ENCODE measurements around the gene PSEN2.

The PSEN2 gene

GRCh38 chr1:226884116-226884625 is 13.8 kb downstream of the PSEN2 start:
- DNase-seq (ENCODE audit: extremely low spot score, insufficient read length, low read depth) (no peak), FAIRE-seq (no peak)

GRCh38 chr1:226884966-226885820 is 14.8 kb downstream of the PSEN2 start:
- DNase-seq (ENCODE audit: extremely low spot score, insufficient read length, low read depth) (no peak), FAIRE-seq (no peak)

- FAIRE-seq, result no peak
- no peak for DNase-seq (ENCODE audit: extremely low spot score, insufficient read length, low read depth)
Measured at GRCh38 chr1:226886122-226886901, 15.9 kb downstream of the PSEN2 start.

- DNase-seq (ENCODE audit: extremely low spot score, insufficient read length, low read depth) (no peak), FAIRE-seq (no peak)
Measured at GRCh38 chr1:226887006-226887405, 16.6 kb downstream of the PSEN2 start.

- no peak for DNase-seq (ENCODE audit: extremely low spot score, insufficient read length, low read depth)
- no peak for FAIRE-seq
Measured at GRCh38 chr1:226888021-226888420, 17.6 kb downstream of the PSEN2 start.

- DNase-seq (ENCODE audit: extremely low spot score, insufficient read length, low read depth) (no peak), FAIRE-seq (no peak)
Measured at GRCh38 chr1:226888816-226889215, 18.4 kb downstream of the PSEN2 start.

- FAIRE-seq (no peak), DNase-seq (ENCODE audit: extremely low spot score, insufficient read length, low read depth) (no peak)
Measured at GRCh38 chr1:226889616-226890330, 19.4 kb downstream of the PSEN2 start.

- FAIRE-seq (no peak), DNase-seq (ENCODE audit: extremely low spot score, insufficient read length, low read depth) (no peak)
Measured at GRCh38 chr1:226890331-226891108, 20.1 kb downstream of the PSEN2 start.

- DNase-seq (ENCODE audit: extremely low spot score, insufficient read length, low read depth) (no peak), FAIRE-seq (no peak)
Measured at GRCh38 chr1:226891346-226891745, 20.9 kb downstream of the PSEN2 start.

- DNase-seq (ENCODE audit: extremely low spot score, insufficient read length, low read depth) (no peak), FAIRE-seq (no peak)
Measured at GRCh38 chr1:226891846-226892523, 21.6 kb downstream of the PSEN2 start.

- FAIRE-seq (no peak), DNase-seq (ENCODE audit: extremely low spot score, insufficient read length, low read depth) (no peak)
Measured at GRCh38 chr1:226892524-226892875, 22.1 kb downstream of the PSEN2 start.

GRCh38 chr1:226893936-226894335 is 23.5 kb downstream of the PSEN2 start:
- FAIRE-seq (no peak), DNase-seq (ENCODE audit: extremely low spot score, insufficient read length, low read depth) (no peak)

GRCh38 chr1:226894826-226895225 is 24.4 kb downstream of the PSEN2 start:
- DNase-seq (ENCODE audit: extremely low spot score, insufficient read length, low read depth), result no peak
- FAIRE-seq, result no peak

GRCh38 chr1:226895644-226896043 is 25.2 kb downstream of the PSEN2 start:
- DNase-seq (ENCODE audit: extremely low spot score, insufficient read length, low read depth) (no peak), FAIRE-seq (no peak)

GRCh38 chr1:226898246-226898645 is 27.8 kb downstream of the PSEN2 start:
- no peak for DNase-seq (ENCODE audit: extremely low spot score, insufficient read length, low read depth)
- FAIRE-seq, result no peak

- DNase-seq (ENCODE audit: extremely low spot score, insufficient read length, low read depth) (no peak), FAIRE-seq (no peak)
Measured at GRCh38 chr1:226901421-226901820, 31.0 kb downstream of the PSEN2 start.

GRCh38 chr1:226902601-226903000 is 32.2 kb downstream of the PSEN2 start:
- DNase-seq (ENCODE audit: extremely low spot score, insufficient read length, low read depth) (no peak), FAIRE-seq (no peak)

- FAIRE-seq (no peak), DNase-seq (ENCODE audit: extremely low spot score, insufficient read length, low read depth) (no peak)
Measured at GRCh38 chr1:226903819-226904716, 33.7 kb downstream of the PSEN2 start.
